ENCODE results near the gene MPPED2. TPM values are rescaled to one million over a fixed set of nuclear protein-coding genes. Genes with fewer than 3 reads are reported as not detected.
A peak's percentile ranks its signal among the peaks of the same experiment; 100 is the strongest.

The MPPED2 gene
- total and polyA plus RNA-seq, 2 experiments from 2014 or later, result 7.0 to 7.6 TPM

GRCh38 chr11:30434901-30435300, 151.3 kb downstream of the MPPED2 start:
- Histone ChIP-seq H3K4me2 (no peak overlapping the region), H3K27ac (no peak overlapping the region), H3K4me3 (no peak overlapping the region), H2AFZ (no peak overlapping the region), H3K27me3 (no peaks in the 10 kb centered on the region), H4K20me1 (ENCODE audit: insufficient read depth, poor library complexity, severe bottlenecking) (no peaks in the 10 kb centered on the region), H3K4me1 (ENCODE audit: insufficient read depth) (no peaks in the 10 kb centered on the region), H3K79me2 (no peaks in the 10 kb centered on the region), H3K9me2 (replicated peaks; ENCODE audit: insufficient read depth) (no peaks in the 10 kb centered on the region), H3K36me3 (replicated peaks; ENCODE audit: insufficient read depth, low read depth) (no peaks in the 10 kb centered on the region), H3K9me3 (ENCODE audit: low read depth) (no peaks in the 10 kb centered on the region)
- TF ChIP-seq EZH2 (IDR thresholded peaks at IDR 0.05; ENCODE audit: borderline replicate concordance) (no peak), EZH2phosphoT487 (IDR thresholded peaks at IDR 0.05; ENCODE audit: low read depth, severe bottlenecking, unreplicated experiment) (no peak)
- TF ChIP-seq, protein P1, sequence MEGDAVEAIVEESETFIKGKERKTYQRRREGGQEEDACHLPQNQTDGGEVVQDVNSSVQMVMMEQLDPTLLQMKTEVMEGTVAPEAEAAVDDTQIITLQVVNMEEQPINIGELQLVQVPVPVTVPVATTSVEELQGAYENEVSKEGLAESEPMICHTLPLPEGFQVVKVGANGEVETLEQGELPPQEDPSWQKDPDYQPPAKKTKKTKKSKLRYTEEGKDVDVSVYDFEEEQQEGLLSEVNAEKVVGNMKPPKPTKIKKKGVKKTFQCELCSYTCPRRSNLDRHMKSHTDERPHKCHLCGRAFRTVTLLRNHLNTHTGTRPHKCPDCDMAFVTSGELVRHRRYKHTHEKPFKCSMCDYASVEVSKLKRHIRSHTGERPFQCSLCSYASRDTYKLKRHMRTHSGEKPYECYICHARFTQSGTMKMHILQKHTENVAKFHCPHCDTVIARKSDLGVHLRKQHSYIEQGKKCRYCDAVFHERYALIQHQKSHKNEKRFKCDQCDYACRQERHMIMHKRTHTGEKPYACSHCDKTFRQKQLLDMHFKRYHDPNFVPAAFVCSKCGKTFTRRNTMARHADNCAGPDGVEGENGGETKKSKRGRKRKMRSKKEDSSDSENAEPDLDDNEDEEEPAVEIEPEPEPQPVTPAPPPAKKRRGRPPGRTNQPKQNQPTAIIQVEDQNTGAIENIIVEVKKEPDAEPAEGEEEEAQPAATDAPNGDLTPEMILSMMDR (IDR thresholded peaks at IDR 0.05; ENCODE audit: poor library complexity), result no peak
- WGBS (ENCODE audit: low lambda C conversion rate, missing lambda C conversion rate), result 87% methylated on average over 3 of the region's 3 CpGs
- no peak for DNase-seq (ENCODE audit: low spot score)

- no peaks in the 10 kb centered on the region for H3K9me3 ChIP-seq (ENCODE audit: low read depth)
- H4K20me1 ChIP-seq (ENCODE audit: insufficient read depth, poor library complexity, severe bottlenecking), result no peaks in the 10 kb centered on the region
- no peaks in the 10 kb centered on the region for H3K79me2 ChIP-seq
- no peak overlapping the region for H3K4me2 ChIP-seq
- no peak for DNase-seq (ENCODE audit: low spot score)
- no peaks in the 10 kb centered on the region for H3K36me3 ChIP-seq (replicated peaks; ENCODE audit: insufficient read depth, low read depth)
- H3K9me2 ChIP-seq (replicated peaks; ENCODE audit: insufficient read depth), result no peaks in the 10 kb centered on the region
- no peaks in the 10 kb centered on the region for H3K4me1 ChIP-seq (ENCODE audit: insufficient read depth)
- H2AFZ ChIP-seq, result no peak overlapping the region
- H3K27ac ChIP-seq, result no peak overlapping the region
- no peaks in the 10 kb centered on the region for H3K27me3 ChIP-seq
- WGBS (ENCODE audit: low lambda C conversion rate, missing lambda C conversion rate), result 62% methylated on average over 1 of the region's 1 CpG
- TF ChIP-seq EZH2phosphoT487 (IDR thresholded peaks at IDR 0.05; ENCODE audit: low read depth, severe bottlenecking, unreplicated experiment) (no peak), EZH2 (IDR thresholded peaks at IDR 0.05; ENCODE audit: borderline replicate concordance) (no peak)
- TF ChIP-seq, protein P1 (IDR thresholded peaks at IDR 0.05; ENCODE audit: poor library complexity), result no peak
- no peak overlapping the region for H3K4me3 ChIP-seq
Measured at GRCh38 chr11:30433831-30434230, 152.3 kb downstream of the MPPED2 start.

GRCh38 chr11:30432716-30433115, 153.4 kb downstream of the MPPED2 start:
- H3K9me2 ChIP-seq (replicated peaks; ENCODE audit: insufficient read depth), result no peaks in the 10 kb centered on the region
- no peaks in the 10 kb centered on the region for H4K20me1 ChIP-seq (ENCODE audit: insufficient read depth, poor library complexity, severe bottlenecking)
- H2AFZ ChIP-seq, result no peak overlapping the region
- H3K4me2 ChIP-seq, result no peak overlapping the region
- no peak for DNase-seq (ENCODE audit: low spot score)
- H3K27me3 ChIP-seq, result no peaks in the 10 kb centered on the region
- no peaks in the 10 kb centered on the region for H3K9me3 ChIP-seq (ENCODE audit: low read depth)
- H3K4me1 ChIP-seq (ENCODE audit: insufficient read depth), result no peaks in the 10 kb centered on the region
- TF ChIP-seq EZH2 (IDR thresholded peaks at IDR 0.05; ENCODE audit: borderline replicate concordance), result no peak
- TF ChIP-seq EZH2phosphoT487 (IDR thresholded peaks at IDR 0.05; ENCODE audit: low read depth, severe bottlenecking, unreplicated experiment), result no peak
- TF ChIP-seq, protein P1 (IDR thresholded peaks at IDR 0.05; ENCODE audit: poor library complexity), result no peak
- no peaks in the 10 kb centered on the region for H3K79me2 ChIP-seq
- no peak overlapping the region for H3K27ac ChIP-seq
- 55% methylated on average over 2 of the region's 2 CpGs for WGBS (ENCODE audit: low lambda C conversion rate, missing lambda C conversion rate)
- no peaks in the 10 kb centered on the region for H3K36me3 ChIP-seq (replicated peaks; ENCODE audit: insufficient read depth, low read depth)
- H3K4me3 ChIP-seq, result no peak overlapping the region

DNA sequence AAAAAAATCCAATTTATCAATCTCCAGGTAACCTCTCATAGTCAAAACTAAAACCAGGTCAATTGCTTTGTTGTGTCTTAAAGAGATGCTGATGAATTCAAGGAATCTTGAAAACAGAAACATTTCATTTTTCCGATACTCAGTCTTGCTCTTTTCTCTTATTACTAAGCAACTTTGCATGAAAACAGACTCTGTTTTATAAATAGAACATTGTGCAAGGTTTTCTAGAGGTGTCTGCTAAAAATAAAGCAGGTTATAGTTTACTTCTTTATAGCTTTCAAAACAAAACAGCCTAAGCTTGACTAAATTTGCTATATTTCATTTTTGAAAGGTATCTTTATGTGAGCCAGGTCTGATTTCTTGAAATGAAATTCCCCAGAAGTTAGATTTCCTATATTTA, 154.0 kb downstream of the MPPED2 start:
- Histone ChIP-seq H3K4me1 (ENCODE audit: insufficient read depth) (no peaks in the 10 kb centered on the region), H3K36me3 (replicated peaks; ENCODE audit: insufficient read depth, low read depth) (no peaks in the 10 kb centered on the region), H2AFZ (no peak overlapping the region), H3K79me2 (no peaks in the 10 kb centered on the region), H3K27me3 (no peaks in the 10 kb centered on the region), H4K20me1 (ENCODE audit: insufficient read depth, poor library complexity, severe bottlenecking) (no peaks in the 10 kb centered on the region), H3K27ac (peak overlapping the region; percentile 11), H3K9me2 (replicated peaks; ENCODE audit: insufficient read depth) (no peaks in the 10 kb centered on the region), H3K9me3 (ENCODE audit: low read depth) (no peaks in the 10 kb centered on the region), H3K4me2 (no peak overlapping the region), H3K4me3 (no peak overlapping the region)
- 66% methylated on average over 1 of the region's 1 CpG for WGBS (ENCODE audit: low lambda C conversion rate, missing lambda C conversion rate)
- TF ChIP-seq, protein P1 (IDR thresholded peaks at IDR 0.05; ENCODE audit: poor library complexity), result no peak
- TF ChIP-seq EZH2phosphoT487 (IDR thresholded peaks at IDR 0.05; ENCODE audit: low read depth, severe bottlenecking, unreplicated experiment) (no peak), EZH2 (IDR thresholded peaks at IDR 0.05; ENCODE audit: borderline replicate concordance) (no peak)
- DNase-seq (ENCODE audit: low spot score), result no peak

Data from hepatocyte (in vitro differentiated cells).